HG02759 (cell line): ENCODE data around the gene TENT4B.

ENCODE experiments used
- ATAC-seq: cut with Tn5 transposase; IDR thresholded peaks from one replicate; pipeline ENCODE4 v1.9.1; 2021; ENCODE audit warnings: mild to moderate bottlenecking, moderate library complexity; ENCODE audit not compliant: unreplicated experiment

Gene TENT4B

DNA sequence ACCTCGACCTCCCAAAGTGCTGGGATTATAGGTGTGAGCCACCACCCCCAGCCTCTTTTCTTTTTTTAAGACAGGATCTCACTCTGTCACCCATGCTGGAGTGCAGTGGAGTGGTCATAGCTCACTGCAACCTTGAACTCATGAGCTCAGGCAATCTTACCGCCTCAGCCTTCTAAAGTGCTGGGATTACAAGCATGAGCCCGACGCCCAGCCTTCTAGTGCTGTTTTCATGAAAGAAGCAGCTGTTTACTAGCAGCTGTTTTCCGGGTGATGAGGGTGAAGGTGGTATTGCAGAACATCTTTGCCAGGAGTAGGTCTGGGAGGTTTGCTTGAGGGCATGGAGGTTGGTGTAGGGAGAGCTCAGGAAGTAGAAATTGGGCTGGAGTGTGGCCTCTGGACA is 115.2 kb downstream of the TENT4B start:
- no peak for ATAC-seq

DNA sequence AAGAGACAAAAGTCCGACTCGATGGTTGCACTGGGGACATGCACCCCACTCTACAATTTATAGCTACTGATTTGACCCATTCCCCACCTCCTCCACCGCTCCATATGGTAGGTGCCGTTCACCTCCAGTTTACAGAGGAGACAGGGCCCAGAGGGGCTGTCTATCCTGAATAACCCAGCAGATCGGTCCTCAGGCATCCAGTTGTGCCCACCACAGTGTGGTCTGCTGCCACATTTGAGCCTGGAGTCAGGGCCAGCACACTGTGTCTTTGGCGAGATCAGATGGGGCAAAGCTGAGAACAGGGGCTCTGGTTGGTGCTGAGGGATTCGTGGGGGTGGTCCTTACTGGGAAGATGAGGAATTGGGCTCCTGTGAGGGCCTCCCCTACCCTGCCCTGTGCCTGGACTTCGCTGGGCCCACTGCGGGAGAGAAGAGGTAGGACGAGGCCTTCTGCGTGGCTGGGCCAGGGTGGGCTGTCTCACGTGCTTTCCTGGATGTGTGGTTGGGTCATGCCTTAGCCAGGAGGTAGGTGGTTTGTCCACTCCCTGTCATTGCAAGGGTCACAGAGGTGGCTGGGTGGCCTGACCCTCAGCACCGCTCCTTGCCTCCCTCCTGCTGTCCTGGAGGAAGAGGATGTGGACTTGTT is 116.1 kb downstream of the TENT4B start:
- no peak for ATAC-seq

DNA sequence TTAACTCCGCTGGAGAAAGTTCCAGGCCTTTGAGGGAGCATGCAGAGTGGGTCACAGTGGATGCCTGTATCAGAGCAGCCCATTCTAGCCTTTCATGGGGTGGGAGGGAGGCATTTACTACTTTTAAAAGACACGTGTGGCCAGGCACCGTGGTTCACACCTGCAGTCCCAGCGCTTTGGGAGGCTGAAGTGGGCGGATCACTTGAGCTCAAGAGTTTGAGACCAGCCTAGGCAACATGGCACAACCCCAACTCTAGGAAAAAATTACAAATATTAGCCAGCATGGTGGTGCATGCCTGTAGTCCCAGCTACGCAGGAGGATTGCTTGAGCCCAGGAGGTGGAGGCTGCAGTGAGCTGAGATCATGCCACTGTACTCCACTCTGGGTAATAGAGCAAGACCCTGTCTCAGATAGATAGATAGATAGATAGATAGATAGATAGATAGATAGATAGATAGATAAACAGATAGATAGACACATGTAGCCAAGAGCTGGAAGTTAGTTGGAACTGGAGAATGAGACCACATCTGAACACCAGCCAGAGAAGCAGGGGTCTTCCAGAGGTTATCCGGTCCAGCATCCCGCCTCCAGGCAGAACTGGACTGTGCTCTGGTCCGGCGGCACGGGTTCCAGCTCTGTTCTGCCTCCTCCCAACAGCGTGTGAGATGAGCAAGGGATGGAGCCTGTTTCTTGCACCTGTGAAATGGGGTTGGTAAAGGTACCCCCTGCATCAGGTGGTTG is 116.8 kb downstream of the TENT4B start:
- ATAC-seq = no peak

DNA sequence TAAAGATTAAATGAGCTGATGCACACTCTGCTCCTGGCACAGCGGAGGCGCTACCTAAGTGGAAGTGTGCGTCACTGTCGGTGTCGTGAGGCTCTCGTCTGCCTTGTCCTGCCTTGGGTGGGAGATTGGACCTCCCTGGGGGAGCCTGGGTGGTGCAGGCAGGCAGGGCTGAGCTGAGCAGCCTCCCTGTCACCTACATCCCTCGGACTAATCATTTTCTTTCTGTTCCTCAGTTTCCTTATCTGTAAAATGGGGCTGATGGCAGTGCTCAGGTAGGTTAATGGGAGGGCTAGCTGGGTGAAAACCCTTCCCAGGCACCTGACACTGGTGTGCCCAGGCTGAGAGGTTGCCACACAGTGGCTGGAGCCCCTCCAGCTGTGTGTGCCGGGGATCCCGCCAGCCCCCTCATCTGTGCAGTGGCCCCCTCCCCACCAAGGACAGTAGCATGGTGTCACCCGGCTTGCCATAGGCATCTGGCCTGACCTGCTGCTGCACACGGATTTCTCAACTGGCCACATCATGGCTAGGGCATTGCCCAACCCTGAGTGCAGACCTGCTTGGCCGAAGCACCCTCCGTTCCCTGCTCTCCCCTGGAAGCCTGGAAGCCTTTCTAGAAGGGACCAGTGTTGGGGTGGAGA is 117.5 kb downstream of the TENT4B start:
- no peak for ATAC-seq

DNA sequence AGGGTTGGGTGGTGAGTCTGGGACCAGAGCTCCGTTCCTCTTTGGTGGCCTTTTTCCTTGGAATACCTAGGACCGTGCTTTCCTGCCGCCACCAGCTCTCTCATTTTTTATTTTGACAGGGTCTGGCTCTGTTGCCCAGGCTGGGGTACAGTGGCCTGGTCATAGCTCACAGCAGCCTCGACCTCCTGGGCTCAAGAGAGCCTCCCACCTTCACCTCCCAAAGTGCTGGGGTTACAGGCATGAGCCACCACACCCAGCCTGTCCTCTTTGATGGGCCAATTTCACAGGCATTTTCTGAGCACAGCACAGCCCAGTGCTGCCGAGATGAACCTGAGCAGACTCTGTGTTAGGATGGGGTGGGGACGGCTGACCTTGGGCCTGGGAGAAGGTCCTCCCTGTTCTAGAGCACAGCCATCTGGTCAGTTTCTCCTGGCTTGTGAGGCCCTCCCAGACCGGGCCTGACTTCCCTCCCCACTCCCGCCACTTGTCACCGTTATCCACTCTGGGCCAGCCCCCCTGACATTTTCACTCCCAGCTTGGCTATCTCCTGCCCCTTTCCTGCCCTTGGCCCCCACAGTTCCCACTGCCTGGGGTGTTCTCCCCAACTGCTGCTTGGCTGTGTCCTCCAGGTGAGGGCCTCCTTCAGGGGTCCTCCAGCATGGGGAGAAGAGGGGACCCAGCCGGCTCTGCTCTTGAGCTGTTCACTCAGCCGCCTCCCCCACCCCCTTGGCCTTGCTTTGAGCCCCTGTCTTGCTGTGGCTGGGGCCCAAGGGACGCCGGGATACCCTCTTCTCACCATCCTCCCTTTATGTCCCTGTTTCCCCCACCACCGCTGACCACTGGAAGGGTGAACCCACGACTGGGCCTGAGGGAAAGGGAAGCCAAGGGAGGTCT is 118.3 kb downstream of the TENT4B start:
- no peak for ATAC-seq

DNA sequence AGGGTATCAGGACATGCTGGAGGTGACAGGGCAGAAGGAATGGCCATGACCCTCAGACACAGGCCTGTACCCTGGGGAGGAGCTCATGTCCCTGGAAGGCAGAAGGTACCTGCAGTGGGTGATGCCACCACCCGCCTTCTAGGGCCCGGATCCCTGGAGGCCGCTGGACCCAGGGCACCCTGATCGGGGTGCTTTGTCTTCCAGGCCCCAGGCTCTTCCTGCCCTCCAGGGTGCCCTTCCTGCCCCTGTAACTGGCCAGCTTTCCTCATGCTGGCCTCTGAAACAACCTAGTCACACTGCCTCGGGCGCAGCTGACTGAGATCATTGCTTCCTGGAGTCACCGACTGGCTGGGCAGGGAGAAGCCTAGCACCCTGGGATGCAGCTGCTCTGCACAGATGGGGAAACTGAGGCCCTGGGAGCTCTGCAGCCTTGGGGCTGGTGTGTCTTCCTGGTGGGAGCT is 119.0 kb downstream of the TENT4B start:
- ATAC-seq = no peak

DNA sequence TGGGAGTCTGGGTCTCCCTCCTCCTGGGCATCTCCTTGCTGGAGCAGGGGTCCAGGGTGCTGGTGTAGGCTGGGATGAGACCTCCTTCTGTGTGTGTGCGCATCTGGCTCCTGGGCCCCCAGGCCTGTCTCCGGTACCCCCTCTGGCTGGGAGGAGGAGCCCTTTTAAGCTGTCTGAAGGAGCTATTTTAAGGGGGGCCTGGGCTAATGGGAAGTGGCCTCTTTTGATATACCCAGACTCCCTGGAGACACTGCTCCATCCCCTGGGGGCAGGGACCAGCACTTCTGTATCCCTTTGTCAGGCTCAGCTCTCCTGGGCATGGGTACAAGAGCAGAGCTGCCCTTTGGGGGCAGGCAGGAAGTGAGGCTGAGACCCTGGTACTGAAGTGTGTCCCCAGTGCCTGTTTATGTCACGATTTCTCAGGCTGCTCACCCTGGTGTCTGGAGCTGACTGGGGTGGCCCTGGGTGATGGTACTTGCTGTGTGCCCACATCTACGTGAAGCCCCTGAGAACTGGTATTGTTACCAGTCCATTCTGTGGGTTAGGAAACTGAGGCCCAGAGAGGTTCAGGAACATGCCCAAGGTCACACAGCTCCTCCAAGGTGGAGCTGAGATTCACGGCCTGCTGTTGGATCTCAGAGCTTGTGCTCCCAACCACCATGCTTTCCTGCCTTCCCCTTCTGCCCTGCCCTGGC is 119.7 kb downstream of the TENT4B start:
- no peak for ATAC-seq

DNA sequence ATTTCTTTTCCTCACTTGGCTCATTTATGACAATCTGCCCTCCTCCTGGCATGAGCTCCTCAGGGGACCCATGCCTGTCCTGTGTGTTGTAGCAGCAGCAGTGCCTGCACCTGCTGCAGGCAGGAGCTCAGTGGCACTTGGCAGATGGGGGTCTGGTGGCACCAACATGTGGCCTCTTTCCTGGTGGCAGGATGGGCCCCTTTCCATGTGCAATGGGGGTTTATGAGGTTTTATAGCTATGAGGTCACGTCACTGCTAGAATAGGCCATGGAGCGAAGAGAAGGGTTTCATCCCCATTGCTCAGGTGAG is 120.2 kb downstream of the TENT4B start:
- no peak for ATAC-seq

DNA sequence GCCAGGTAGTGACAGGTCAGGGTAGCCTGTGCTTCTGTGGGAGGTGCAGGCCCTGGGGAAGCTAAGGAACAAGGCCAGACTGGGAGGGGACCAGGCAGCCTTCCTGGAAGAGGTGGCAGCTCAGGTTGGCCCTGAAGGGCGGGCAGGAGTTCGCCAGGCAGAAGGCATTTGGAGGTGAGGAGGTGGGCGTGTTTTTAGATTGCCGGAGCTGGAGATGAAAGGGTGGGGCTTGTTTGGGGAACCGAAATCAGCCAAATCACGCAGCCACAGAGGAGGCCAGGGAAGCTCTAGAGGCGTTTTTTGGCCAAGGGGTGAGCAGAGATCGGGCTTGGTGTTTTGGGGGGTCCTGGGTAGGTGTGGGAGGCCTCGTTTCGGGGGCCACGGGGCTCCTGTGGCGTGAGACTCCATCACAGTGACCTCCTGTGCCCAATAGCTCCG is 120.8 kb downstream of the TENT4B start:
- ATAC-seq = peak; percentile 72

DNA sequence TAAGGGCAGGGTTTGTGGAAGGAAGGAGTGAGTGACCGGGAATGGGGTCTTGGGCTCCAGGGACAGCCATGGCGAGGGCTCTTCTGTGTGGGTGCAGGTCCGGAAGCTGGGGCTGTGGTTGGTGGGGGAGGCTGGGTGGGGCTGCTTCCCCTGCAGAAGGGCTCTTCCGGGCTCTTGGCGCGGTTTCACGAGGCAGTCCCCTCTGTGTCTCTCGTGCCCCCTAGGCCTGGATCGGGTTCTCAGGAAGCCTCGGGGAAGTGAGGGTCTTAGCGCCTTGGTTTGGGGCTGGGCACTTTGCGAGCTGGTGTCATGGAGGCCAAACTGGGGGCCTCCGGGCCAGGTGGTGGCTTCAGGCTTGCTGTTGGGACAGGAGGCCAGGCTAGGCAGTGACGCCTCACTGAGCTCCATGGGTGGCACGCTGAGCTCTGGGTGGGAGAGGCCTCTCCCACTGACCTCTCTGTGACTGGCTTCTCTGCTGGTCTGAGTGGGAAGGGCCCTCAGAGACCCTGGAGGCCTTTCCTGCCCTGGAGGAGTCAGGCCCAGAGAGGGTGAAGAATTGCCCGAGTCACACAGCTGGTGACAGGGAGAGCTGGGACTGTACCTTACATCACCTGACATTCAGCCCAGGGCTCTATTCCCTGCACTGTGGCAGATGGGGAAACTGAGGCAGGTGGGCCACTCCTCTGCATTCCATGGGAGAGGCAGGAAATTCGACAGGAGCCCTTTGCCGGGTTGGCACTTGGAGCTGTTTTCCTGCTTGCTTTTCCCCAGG is 121.4 kb downstream of the TENT4B start:
- peak; percentile 47 for ATAC-seq

DNA sequence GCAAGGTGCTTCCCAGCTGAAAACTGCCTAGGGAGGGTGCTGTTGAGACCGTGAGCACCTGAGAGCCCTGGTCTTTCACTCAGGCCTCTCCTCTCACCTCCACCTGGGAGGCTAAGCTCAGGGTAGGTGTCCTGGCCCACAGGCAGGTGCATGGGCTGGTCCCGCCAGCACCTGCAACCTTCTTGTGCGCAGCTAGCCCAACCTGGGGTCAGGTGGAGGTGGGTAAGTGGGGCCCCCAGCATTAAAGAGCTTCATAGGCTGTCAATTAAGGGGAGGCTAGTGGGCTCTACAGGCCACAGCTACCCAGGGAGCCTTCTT is 122.0 kb downstream of the TENT4B start:
- no peak for ATAC-seq

DNA sequence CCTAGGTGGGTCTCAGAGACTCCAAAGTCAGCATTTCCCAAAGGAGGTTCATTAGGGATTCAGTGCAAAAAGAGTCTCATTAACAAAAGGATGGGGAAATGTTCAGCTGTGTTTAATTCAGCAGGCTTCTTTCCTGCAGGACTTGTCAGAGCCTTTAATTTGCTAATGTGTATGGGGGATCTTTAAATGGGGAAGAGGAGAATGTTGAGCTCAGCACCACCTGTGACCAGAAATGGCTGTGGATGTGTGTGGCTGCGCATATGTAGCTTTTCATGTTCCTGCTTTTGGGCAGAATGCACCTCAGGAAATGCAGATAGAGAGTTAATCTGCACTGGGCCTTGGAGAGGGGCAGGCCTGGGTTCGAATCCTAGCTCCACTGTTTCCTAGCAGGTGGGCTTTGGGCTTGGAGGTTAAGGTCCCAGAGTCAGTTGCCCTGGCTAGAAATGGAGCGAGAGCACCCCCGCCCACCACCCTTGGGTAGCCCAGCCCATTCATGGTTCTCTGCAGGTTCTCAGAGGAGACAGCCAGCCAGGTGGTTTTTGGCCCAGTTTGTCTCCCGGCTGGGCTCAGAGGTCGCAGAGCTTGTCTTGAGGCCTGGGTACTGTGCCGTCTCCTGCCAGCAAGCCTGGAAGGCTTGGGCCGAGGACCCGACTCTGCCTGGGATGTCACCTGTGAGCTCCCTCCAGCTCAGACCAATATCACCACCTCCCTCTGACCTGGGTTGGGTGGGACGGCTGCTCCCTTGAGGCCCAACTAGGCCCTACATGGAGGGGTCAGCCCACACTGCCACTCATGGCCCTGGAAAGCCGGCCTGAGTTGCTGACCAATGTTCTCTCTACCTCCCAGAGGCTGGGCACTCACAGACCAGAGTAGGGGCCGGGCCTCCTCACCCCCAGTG is 122.6 kb downstream of the TENT4B start:
- no peak for ATAC-seq

DNA sequence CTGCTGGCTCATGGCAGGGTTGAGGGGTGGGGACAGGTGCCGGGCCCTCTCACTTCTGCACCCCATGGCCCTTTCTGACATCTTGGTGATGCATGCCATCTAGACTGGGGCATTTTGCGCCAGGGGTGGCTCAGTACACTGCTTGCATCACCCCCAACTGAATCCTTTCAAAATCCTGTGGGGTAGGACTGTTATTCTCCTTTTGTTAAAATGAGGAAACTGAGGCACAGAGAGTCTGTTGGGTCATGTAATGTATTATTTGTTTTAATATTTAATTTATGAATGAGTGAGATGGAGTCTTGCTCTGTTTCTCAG is 123.2 kb downstream of the TENT4B start:
- no peak for ATAC-seq

DNA sequence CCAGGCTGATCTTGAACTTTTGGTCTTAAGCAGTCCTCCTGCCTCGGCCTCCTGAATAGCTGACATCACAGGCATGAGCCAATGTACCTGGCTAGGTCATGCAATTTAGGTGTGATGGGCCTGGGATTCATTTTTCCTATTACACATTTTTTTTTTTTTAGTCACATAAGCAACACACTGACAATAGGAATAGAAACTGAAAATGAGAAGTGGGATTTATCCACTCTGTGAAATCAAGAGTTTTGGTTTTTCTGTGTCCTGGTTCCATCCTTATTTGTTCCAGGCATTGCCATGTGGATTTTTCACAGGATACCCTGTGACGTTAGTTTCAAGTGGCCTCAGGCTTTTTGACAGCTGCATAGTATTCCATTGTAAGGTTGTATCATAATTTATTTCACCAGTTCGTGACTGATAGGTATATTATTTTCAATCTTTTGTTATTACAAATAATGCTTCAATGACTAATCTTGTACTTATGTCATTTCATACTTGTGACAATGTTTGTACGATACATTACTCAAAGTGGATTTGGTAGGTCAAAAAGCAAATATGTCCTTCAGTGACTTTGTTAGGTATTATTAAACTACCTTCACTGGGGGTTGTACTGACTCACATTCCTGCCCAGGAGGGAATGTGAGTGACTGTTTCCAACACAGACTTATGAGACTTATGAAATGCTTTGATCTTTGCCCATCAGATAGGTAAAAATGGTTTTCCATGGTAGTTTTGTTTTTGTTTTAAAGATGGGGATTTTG is 123.9 kb downstream of the TENT4B start:
- ATAC-seq = no peak

DNA sequence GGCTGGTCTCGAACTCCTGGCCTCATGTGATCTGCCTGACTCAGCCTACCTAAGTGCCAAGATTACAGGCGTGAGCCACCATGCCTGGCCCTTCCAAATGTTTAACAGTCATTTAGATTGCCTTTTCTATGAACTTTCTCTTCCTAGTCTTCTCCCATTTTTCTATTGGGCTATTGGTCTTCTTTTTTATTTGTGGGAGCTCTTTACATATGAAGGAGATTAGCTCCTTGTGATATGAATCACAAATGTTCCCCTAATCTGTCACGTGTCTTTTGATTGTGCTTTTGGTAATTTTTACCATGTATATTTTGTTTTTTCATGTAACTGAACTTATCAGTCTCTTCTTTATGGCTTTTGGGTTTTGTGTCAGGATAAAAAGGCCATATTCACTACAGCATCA is 125.1 kb downstream of the TENT4B start:
- ATAC-seq = no peak

DNA sequence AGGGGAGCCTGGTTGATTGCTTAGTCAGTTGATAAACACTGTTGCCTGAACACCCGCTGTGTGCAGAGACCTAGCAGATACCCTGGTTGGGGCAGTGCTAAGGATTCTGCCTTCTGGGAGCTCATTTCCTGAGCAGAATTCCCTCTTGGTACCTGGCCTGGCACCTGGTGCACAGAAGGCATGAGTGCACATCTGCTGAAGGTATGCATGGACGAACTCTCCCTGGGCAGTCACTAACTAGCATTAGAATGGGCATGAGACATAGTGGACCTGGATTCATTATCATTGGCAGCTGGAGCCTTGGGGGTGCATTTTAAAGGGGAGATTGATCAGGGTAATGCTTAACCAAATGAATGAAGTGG is 126.4 kb downstream of the TENT4B start:
- no peak for ATAC-seq

DNA sequence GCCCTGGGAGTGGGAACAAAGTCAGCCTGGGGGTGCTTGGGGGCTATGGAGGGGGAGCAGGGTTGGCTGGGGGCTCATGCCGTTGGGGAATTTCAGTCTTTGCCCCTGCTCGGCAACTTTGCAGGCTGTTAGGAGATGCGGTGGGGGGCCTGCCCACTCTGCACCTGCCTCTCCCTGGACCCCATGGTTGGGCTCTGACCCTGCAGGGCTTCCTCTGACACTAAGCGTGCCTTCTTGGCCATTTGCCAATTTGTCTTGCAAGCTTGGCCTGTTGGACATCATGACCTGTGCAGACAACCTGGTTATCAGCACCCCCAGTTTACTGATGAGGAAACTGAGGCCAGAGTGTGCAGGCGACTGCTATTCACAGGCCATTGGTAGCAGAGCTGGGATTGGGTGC is 127.8 kb downstream of the TENT4B start:
- no peak for ATAC-seq
